Inflammatory macrophage treated with lipopolysaccharide for 1 hour (primary cell): ENCODE measurements around the gene SDCCAG8.

ENCODE experiments used
- DNase-seq, 2 donors: peaks; one replicate each; pipeline ENCODE4 v3.0.0-alpha.2; 2020 to 2022

The SDCCAG8 gene

DNA sequence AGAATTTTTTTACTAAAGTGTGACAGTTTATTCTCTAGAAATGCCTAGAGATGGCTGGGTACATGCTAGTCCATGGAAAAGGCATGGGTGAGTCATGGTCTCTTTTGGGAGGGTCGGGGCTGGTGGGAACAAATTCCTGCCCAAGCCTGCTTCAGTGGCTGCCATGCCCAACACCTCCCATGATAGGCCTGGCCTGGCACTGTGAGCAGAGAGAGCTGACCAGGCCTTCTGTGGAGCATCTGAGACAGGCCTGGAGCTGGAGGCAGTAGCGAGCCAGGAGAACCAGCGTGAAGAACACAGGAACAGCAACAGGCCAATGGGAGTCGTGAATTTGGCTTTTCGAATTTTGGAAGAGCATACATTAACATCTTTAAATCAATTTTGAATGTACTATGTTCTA is 209.2 kb downstream of the SDCCAG8 start:
- DNase-seq = no peak

DNA sequence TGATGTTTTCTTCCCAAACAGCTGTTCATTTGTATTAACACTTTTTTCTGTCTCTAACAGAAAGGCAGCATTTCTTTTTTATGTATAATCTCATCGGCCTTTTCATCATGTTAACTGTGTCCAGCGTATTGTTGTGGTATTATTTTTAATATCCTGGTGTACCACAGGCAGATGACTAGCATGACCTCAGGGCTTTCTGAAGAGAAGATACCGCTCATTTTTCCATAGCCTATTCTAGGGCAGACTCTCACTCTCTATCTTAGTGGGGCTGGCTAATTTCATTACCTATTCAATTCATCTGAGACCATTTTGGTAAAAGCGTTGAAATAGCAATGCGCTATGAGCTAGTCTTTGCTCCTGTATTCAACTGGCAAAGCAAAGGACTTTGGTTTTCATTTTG is 209.9 kb downstream of the SDCCAG8 start:
- DNase-seq = no peak

DNA sequence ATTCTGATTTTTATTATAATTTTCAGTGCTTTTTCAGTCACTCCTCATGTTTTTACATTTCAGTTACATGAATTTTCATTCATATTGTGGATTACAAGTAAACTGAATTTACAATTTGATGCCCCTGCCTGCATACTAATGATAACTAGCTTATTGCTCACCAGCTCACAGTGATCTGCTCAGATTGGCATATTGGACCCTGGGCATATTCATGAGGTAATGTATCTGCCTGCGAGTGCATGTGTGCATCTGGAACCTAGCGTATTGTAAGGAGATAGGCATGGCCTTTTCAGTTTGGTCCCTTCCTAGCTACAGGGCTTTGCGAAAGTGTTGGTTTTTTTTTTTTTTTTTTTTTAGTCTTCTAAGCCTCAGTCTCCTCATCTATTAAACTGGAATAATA is 213.7 kb downstream of the SDCCAG8 start:
- no peak for DNase-seq

DNA sequence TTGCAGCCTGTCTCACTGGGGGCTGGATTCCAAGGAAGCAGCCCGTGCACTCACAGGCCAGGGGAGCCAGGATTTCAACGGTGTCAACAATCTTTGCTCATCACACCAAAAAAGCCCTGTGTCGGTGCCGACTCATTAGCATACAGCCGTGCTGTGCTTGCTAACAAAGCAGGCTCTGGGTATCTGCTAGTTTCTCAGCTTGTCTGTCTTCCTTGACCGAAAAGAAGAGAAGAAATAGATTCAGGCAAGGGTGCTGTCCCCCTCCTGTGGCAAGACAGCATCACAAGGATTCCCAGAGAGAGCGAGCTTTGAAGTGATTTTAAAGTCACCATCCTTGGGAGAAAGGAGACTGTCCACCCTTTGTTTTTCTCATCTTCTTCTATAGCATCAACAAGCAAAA is 214.7 kb downstream of the SDCCAG8 start:
- no peak for DNase-seq

DNA sequence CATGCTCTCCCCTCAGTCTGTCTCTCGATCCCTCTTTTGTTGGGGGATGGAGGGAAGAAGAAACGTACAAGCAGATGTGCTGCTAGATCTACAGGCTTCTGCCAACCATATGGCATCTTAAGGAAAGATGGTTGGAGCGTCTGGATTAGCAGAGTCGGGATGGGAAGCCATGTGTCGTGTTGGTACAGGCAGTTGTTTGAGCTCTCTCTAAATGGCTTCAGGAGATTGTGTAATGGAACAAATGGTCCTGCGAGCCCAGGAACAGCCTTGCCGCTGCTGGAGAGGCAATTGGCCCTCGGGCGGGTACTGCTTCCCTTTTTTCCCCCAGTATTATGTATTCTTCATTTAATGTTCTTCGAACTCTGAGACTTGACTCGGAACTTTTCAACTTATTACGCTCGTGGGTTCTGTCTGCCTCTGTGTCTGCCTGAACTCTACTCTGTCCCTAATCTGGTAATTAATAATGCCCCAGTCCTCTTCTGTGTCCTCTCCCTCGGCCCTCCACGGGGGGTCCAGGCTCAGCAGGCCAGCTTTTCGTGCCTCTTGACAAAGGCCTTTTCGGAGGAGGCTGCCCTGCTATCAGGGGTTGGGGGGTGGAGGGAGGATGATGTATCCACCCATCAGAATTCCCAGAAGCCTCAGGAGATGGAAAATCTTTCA is 215.3 kb downstream of the SDCCAG8 start:
- peak; percentile 30 to 50 for DNase-seq

DNA sequence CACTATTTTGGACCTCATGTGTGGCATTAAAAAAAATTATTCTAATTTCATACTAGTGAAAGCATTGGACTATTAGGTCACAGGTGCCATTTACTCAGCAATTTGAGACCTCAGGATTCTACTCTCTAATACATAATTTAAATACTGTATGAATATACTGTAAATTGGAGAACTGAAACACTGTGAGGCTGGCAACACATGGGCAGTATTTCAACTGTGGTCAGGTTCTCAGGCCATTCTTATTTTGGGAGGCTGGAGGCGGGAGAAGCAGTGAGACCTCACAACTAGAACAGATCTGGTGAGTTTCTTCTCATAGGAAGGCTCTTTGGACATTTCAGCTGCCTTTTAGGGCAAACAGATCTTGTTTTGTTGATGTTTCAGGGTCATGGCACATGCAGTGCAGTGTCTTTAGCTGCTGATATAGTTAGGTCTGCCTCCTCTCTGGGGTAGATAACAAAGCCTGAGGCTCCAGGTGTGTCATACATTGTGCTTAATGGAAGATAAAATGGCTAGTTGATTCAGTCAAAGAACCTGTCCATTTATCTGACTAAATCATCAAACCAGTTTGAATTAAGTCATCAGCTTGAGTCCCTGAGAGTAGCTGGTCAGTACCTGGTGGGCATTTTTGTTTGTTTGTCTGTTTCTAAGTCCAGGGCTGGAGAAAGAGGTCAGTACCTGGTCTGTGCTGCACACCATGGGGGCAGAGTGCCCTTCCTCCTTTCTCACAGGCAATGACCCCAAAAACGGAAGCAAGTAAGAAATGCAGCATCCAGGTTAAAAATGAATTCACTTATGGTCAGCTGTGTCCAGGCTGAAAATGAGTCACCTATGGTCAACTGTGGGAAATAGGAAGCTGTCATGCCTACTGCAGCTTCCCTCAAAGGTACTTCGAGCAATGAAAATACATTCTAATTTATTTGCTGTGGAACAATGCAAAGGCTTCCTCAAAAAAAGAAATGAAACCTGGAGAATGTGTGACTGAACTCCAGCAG is 216.2 kb downstream of the SDCCAG8 start:
- peak; percentile 54 to 69 for DNase-seq

DNA sequence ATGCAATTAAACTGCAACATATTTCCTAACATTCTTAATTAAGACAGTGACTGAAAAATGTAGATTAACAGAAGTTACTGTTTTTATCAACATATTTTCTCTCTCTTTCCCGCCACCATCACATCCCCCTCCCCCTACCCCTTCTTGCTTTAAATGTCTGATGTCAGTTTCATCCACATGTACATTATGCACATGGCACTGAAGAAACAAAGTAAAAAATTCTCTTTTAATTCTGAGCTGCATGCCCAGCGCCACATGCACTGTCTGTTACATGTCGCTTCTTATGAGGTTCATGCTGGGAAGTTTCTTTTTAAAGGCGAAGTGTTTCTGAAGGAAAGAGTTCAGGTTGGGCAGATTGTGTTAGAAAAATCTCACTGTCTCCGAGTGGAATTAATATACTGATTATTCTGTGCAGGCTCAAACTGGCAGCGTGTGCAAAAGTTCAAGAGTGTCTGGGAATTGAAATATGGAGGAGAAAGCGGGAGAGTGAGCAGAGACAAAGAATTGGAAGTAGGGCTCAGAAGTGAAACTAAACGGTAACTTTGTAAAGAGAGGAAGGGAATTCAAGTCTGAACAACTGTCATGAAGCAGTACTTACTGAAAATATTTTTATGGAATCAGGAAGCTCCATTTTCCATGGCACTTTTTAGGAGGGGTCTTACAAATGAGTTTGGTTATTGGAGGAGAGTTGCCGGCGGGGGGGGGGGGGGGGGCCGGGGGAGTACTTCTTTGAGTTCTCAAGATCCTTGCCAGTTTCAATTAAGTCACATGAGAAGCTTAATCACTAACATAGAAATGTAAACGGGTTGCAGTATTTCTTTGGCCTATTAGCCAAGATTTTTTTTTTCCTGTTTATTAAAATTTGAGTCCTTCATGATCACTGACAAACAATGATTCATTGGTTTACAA is 217.6 kb downstream of the SDCCAG8 start:
- DNase-seq = peak; percentile 53 to 61

DNA sequence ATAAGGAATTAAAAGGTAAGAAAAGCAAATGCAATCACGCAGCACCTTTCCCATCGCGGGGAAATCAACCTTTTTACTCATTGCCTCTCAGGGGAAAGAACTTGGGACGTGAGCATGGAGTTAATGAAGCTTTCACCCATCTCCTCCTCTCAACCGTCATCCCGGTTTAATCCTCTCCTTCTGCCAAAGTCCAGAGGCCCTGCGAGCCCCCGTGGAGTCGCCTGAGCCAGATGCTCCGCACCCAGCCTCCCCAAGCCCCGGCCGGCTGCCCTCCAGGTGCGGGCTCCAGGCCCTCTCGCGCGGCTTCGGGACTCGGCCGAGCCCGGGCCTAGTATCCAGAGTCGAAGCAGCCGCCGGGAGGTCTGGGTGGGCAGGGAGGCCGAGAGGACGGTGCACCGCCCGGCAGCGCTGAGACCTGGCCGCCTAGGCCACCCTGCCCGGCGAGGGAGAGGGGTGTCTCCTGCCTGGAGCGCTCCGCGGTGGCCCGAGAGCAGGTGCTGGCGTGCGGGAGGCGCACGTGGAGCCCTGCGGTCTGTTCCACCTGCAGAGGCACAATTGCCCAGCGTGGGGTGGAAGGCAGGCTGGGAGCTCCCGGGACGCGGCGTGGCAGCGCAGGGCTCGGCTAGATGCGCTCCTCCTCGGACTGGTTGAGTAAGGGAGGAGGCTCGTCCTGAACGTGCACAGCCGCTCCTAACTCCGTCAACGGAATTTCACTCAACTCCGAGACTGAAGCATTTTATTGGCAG is 218.5 kb downstream of the SDCCAG8 start:
- no peak for DNase-seq

DNA sequence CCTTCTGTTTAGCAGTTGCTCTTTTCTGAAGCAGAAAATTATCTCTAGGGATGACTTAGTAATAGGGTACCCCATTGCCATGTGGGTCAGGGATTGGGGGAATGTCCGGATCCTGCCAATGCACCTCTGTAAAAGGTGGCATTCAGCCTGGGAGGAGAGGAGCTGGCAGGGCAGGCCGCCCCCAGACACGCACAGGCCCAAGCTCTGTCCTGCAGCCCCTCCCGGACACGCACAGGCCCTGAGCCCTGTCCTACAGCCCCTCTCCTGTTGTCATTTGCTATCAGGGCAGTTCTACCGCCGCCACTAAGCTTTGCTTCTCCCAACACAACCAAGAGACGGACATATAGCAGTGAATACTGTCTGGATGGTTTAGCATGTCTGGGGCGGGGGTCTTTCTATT is 219.1 kb downstream of the SDCCAG8 start:
- DNase-seq = no peak

DNA sequence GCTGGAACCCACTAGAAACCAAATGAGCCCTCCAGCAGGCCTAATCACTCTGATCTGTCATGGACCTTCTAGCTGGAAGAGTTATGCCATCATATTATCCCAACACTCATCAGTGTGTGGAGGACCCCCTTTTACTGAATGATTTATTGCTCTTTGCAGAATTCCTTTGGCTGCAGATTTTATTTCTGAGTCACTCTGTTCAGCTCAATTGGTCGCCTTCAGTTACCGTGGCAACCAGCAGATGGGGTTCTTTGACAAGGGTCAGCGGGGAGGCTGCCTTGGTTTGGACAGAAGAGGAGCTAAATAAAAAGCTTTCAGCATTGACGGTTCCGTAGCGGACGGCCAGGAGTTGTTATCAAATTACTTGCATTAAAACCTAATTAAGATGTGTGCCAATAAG is 220.1 kb downstream of the SDCCAG8 start:
- no peak for DNase-seq

DNA sequence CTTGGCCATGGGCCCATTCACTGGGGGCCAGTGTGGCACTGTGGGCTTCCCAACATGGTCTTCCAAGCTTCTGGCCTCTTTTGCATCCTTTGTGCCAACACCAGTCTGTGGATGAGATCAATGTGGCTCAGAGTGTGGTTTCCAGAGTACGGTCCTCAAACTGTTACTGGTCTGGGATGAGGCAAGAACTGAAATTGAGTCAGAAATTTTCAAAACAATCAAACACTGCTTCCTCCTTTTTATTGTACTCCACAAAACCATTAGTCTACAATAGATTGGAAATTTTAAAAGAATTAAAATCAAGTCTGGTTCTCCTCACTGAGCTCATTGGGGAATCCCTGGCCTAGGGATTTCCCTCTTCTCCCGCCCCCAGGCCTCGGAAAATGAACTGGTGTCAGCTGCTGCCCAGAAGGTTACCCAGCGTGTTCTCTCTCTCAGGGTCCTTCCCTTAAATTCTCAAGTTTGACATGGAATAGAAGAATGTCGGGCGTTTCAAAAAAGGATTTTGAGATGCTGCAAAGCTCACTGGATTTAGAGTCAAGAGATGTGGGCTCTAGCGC is 222.0 kb downstream of the SDCCAG8 start:
- peak; percentile 91 to 96 for DNase-seq

DNA sequence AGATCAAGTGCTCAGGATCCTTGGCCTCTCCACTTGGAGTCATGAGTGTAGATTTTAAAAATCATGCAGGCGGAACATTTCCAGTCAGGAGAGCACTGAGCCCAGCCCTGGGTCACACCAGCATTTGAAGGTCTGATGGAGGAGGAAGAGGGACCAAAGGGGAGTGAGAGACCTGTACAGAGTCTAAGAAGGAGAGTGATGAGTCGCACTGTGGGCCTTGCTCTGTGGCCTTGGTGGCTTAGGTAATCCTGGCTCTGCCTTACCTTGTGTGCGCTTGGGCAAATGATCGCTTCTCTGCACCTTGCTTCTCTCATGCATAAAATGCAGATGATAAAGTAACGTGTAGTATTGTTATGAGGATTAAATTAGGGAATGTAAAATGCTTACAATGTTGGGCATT is 225.3 kb downstream of the SDCCAG8 start:
- DNase-seq = no peak

DNA sequence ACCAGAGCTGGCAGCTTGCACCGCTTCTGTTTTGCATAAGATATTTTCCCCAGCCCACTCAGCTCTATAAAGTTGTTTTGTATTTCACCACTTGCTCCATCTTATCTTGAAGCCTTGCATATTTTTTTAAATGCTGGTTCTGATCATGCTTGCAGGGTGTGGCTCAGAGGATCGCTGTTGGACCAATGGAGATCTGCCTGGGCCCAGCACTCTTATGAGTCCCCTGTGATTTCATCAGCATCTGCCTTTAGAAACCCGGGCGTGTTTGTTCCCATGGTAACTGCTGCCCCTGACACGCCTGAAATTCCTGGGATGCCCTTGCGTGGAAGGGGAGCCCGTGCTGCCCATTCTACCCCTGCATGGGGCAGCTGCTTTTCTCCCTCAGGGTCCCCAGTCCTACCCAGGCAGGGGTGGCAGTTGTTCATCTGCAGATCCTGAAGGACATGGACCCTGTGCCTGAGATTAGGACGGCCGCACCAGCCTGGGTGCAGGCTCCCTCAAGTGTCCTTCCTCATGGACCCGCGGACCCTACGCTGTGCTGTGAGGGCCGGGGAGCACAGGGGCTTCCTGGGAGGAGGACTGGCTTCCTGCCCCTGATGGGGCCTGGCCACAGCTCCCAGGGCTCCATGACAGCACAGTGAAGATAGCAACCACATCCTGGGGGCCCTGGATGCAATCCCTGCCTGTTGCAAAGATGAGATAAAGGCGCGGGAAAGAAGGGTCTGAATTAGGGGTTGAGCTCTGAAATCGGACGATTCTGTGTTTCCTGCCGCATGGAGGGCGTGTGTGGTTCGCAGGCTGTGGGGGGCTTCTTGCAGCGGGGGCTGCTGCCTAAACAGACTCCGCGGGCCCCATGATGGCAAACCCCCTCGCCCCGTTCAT is 226.5 kb downstream of the SDCCAG8 start:
- no peak for DNase-seq

DNA sequence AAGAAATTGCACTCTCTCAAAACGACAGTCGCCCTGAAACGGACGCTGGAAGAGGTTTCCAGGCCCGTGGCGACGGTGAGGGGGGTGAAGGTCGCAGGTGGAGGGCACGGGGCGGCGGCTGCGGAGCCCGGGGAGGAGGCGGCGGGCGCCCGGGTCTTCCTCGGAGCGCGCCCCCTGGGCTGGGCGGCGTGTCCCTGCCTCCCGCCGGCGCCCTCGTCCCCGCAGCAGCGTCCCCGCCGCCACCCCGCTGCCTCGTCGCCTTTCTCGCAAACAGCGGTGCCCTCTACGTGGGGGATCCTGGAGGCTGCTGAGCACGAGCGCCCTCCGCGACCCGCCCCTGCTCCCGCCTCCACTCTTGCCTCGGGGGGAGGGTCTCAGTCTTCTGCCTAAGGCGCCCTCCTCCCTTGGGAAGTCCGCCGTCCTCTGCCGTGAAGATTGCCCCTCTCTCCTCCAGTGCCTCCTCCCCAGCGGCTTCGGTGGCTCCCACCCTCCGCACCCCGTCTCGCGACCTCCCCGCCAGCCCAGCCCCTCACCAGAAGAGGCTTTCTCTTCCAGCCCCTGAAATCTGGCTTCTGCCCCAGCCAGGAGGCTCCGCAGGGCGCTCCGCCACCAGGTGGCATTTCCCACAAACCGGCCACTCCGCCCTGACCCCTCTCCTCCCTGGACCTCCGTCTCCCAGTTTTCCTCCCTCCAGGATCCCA is 227.4 kb downstream of the SDCCAG8 start:
- no peak for DNase-seq

DNA sequence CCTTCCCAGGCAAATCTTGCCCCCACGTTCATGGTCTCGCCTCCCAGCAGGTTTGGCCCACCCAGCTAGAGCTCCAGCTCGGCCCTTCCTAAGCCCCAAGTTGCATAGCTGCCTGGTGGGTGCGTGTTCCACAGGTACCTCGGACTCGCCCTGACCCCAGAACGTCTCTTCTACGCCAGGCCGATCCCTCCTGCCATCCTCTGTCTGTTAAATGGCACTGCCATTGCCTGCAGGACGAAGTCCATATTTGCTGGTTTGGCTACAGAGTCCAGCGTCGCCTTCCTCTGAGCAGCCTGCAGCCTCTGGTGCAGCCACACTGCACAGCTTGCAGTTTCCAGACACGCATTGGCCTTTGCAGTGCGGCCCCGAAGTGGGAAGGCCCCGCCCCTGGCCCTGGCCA is 228.1 kb downstream of the SDCCAG8 start:
- no peak for DNase-seq

DNA sequence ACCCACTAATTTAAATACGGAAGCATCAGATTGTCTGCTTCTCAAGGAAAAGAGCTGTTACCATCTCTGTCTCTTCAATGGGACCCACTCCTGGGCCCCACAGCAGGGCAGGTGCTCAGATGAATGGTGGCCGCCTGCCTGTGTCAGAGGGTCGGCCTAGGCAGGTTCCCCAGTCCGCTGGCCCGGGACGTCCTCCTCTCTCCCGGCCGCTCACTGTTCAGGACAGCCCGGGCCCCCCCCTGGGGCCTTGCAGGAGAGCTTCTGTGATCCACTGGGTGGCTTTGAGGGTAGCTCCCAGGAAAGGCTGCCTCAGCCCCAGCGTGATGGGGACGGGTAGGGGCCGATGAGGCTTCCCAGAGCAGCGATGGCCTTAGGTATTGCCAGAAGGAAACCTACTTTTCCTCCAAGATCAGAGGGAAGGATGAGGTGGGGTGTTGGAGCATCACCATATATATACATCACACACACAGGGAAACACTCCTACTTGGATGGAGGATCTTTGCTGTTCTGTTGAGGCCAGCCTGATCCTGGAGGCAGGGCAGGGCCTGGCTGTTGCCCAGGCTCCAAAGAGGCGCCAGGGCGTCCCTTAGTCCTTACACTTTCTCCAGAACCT is 231.3 kb downstream of the SDCCAG8 start:
- DNase-seq = no peak

DNA sequence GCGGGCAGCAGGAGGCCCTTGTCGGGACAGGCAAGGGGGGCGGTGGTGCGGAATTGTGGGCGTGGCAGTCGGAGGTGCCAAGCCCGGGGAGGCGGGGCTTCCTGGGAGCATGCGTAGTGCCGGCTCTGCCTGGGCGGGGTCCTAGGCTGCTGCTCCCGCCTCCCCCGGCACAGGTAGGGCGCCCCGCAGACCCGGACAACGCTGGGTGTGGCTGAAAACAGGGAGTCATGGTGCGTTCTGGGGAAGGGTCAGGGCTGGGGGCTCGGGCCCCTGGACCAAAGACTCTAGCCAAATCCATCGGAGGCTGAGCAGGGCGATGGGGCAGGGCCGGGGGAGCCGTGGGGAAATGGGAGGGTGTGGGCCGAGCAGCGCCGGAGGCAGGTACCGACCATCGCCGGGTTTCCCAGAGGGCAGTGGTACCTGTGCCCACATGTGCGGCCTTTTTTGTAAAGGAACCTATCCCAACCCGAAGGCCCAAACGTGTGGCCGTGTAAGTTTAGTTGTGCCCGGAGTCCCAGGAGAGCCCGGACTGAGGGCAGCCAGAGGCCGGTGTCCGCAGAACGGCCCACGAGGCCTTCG is 231.9 kb downstream of the SDCCAG8 start:
- no peak for DNase-seq

DNA sequence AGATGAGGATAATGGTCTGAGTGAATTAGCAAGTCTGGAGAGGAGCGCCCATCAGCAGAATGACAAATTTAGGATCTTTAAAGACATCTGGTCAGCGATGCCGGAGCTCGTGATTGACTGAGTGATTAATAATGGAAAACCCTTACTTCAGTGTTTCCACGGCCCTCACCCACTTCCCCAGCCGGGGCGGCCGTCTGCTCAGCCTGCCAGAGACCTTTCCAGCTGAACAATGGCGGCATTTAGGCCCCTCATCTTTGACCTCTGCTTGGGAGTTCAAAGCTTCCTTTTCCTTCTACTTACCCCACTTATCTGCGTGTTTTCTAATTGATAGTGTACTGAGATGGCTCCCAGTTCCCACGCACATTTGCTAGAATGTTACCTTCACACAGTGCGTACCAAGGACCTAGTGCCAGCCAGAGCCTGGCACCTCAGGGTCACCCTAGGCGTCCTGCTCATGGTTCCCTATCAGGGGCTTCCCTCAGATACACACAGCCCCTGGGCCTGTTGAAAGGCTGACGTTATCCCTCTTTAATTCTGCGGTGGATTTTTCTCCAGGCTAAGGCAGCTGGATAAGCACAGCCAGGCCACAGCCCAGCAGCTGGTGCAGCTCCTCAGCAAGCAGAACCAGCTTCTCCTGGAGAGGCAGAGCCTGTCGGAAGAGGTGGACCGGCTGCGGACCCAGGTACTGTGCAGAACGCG is 232.8 kb downstream of the SDCCAG8 start:
- no peak for DNase-seq

DNA sequence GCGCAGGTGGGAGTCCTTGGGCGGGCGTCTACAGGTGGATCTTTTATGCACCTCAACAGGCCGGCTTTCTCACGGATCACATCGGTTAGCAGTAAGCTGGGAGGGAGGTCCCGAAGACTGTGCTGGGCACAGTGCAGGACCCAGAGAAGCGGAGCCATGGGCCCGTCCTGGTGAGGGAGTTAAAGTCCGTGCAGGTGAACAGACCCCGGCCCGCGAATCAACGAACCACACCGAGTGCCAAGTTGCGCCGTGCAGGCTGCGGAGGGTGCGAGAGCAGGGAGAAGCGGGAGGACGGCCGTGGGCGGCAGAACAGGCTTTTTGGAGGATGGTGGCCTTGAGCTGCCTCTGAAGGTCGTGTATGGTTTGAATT is 233.3 kb downstream of the SDCCAG8 start:
- no peak for DNase-seq
